ENCODE results near the gene CCDC85C.

The CCDC85C gene

DNA sequence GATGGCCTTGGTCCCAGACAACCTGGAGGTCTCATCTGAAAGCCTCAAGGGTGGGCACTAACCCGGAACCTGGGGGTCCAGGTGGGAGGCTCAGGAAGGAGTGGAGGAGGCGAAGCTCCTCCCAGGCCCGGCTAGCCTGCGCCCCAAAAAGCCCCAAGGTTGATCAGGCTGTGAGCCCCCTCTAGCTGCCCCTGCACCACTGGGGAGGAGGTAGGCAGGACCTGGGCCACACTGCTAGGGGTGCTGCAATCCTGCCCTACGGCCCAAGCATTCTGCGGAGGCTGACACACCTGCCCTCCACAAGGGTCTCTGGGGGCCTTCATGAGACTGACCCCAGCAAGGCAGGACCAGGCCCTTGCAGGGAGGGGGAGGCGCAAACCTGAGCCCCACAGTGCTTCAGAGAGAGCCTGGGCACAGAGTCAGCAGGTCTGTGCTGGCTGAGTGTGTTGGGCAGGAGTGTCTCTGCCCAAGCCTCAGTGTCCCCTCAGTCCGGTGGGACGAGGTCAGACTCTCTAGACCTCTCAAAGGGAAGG is 51.9 kb downstream of the CCDC85C start:
- no peaks in the 10 kb centered on the region for H3K27me3 ChIP-seq (ENCODE audit: insufficient read depth, low read length)
- no peaks in the 10 kb centered on the region for H3K4me1 ChIP-seq (ENCODE audit: control insufficient read depth, insufficient read depth, low read length, unreplicated experiment)
- H2AFZ ChIP-seq (ENCODE audit: low read length, unreplicated experiment) = no peak overlapping the region
- no peaks in the 10 kb centered on the region for H3K79me2 ChIP-seq (ENCODE audit: control insufficient read depth, insufficient read depth, low read length, unreplicated experiment)
- H3K4me3 ChIP-seq (ENCODE audit: low read depth, low read length) = no peak overlapping the region
- no peaks in the 10 kb centered on the region for H3K36me3 ChIP-seq (ENCODE audit: insufficient read depth, low read length)
- no peak overlapping the region for H3K27ac ChIP-seq (ENCODE audit: low read depth, low read length)

- Histone ChIP-seq H3K27ac (ENCODE audit: low read depth, low read length) (no peak overlapping the region), H3K36me3 (ENCODE audit: insufficient read depth, low read length) (no peaks in the 10 kb centered on the region), H2AFZ (ENCODE audit: low read length, unreplicated experiment) (no peak overlapping the region), H3K4me1 (ENCODE audit: control insufficient read depth, insufficient read depth, low read length, unreplicated experiment) (no peaks in the 10 kb centered on the region), H3K27me3 (ENCODE audit: insufficient read depth, low read length) (no peaks in the 10 kb centered on the region), H3K79me2 (ENCODE audit: control insufficient read depth, insufficient read depth, low read length, unreplicated experiment) (no peaks in the 10 kb centered on the region), H3K4me3 (ENCODE audit: low read depth, low read length) (no peak overlapping the region)
These were observed 52.7 kb downstream of the CCDC85C start for GRCh38 chr14:99551034-99551922.

GRCh38 chr14:99550387-99550992 is 53.5 kb downstream of the CCDC85C start:
- Histone ChIP-seq H2AFZ (ENCODE audit: low read length, unreplicated experiment) (no peak overlapping the region), H3K27ac (ENCODE audit: low read depth, low read length) (no peak overlapping the region), H3K4me1 (ENCODE audit: control insufficient read depth, insufficient read depth, low read length, unreplicated experiment) (no peaks in the 10 kb centered on the region), H3K36me3 (ENCODE audit: insufficient read depth, low read length) (no peaks in the 10 kb centered on the region), H3K27me3 (ENCODE audit: insufficient read depth, low read length) (no peaks in the 10 kb centered on the region), H3K79me2 (ENCODE audit: control insufficient read depth, insufficient read depth, low read length, unreplicated experiment) (no peaks in the 10 kb centered on the region), H3K4me3 (ENCODE audit: low read depth, low read length) (no peak overlapping the region)

DNA sequence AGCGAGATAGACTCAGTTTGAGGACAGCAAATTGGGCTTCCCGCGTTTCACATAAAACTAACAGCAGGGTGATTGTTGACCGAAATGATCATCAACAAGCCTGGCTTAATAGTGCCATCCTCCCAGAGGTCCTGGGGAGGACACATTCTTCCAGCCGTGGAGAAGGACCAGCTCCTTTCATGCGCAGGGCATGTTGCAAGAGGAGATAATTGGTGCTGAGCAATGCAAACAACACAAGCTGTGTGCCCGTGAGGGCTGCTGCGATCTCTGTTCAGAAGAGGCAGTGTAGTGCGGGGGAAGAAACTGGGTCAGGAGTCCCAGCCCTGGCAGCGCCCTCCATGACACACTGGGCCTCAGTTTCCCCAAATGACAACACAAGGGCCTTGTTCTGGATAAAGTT is 54.3 kb downstream of the CCDC85C start:
- Histone ChIP-seq H3K27ac (ENCODE audit: low read depth, low read length) (no peak overlapping the region), H2AFZ (ENCODE audit: low read length, unreplicated experiment) (no peak overlapping the region), H3K4me1 (ENCODE audit: control insufficient read depth, insufficient read depth, low read length, unreplicated experiment) (no peaks in the 10 kb centered on the region), H3K79me2 (ENCODE audit: control insufficient read depth, insufficient read depth, low read length, unreplicated experiment) (no peaks in the 10 kb centered on the region), H3K4me3 (ENCODE audit: low read depth, low read length) (no peak overlapping the region), H3K36me3 (ENCODE audit: insufficient read depth, low read length) (no peaks in the 10 kb centered on the region), H3K27me3 (ENCODE audit: insufficient read depth, low read length) (no peaks in the 10 kb centered on the region)

GRCh38 chr14:99548871-99549515 is 55.0 kb downstream of the CCDC85C start:
- H3K4me3 ChIP-seq (ENCODE audit: low read depth, low read length) = no peak overlapping the region
- H2AFZ ChIP-seq (ENCODE audit: low read length, unreplicated experiment) = no peak overlapping the region
- H3K27ac ChIP-seq (ENCODE audit: low read depth, low read length) = no peak overlapping the region
- H3K36me3 ChIP-seq (ENCODE audit: insufficient read depth, low read length) = no peaks in the 10 kb centered on the region
- H3K27me3 ChIP-seq (ENCODE audit: insufficient read depth, low read length) = no peaks in the 10 kb centered on the region
- H3K4me1 ChIP-seq (ENCODE audit: control insufficient read depth, insufficient read depth, low read length, unreplicated experiment) = no peaks in the 10 kb centered on the region
- no peaks in the 10 kb centered on the region for H3K79me2 ChIP-seq (ENCODE audit: control insufficient read depth, insufficient read depth, low read length, unreplicated experiment)

DNA sequence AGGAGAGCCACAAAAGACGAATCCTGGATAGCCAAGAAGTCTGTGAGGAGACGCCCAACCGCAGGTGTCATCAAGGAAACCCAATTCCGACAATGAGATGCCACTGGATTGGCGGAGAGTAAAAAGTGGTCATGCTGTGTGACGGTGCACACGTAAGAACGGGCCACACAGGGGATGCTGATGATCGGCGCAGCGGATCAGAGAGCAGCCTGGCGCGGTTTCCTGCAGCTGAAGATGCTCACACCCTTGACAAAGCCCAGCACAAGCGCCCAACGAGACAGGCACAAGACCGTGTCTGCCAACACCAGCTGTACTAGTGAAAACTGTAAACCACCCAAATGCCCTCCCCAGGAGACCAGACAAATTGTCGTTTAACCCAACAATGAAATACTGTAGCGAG is 55.8 kb downstream of the CCDC85C start:
- Histone ChIP-seq H2AFZ (ENCODE audit: low read length, unreplicated experiment) (no peak overlapping the region), H3K27me3 (ENCODE audit: insufficient read depth, low read length) (no peaks in the 10 kb centered on the region), H3K36me3 (ENCODE audit: insufficient read depth, low read length) (no peaks in the 10 kb centered on the region), H3K4me3 (ENCODE audit: low read depth, low read length) (no peak overlapping the region), H3K4me1 (ENCODE audit: control insufficient read depth, insufficient read depth, low read length, unreplicated experiment) (no peaks in the 10 kb centered on the region), H3K27ac (ENCODE audit: low read depth, low read length) (no peak overlapping the region), H3K79me2 (ENCODE audit: control insufficient read depth, insufficient read depth, low read length, unreplicated experiment) (no peaks in the 10 kb centered on the region)

DNA sequence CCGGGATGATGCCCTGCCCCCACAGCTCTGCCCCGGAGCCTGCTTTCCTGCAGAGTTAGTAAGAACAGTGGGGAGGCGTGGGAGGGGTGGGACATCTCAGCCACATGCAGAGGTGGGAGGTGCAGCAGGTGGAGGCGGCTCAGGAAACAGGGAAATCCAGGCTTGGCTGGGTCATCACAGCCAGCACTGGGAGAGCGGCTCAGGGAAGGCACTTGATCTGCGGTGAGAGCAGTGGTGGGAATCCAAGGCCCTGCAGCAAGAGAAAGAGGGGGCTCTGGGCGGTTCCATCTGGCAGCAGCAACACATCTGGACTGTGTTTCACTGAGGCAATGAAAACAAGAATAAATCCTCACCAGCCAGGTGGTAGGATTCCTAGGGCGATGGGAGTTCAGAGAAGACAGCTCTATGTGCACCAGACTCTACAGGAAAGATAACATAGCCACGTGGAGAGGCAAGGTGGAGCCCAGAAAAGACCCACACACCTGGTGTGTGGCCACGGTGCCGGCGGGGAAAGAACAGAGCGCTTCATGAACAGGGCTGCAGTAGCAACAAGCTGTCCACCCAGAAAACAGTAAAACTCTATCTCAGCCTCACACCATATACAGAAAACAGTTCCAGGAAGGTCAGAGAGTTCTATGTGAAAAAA is 57.6 kb downstream of the CCDC85C start:
- Histone ChIP-seq H3K79me2 (ENCODE audit: control insufficient read depth, insufficient read depth, low read length, unreplicated experiment) (no peaks in the 10 kb centered on the region), H3K36me3 (ENCODE audit: insufficient read depth, low read length) (no peaks in the 10 kb centered on the region), H3K4me1 (ENCODE audit: control insufficient read depth, insufficient read depth, low read length, unreplicated experiment) (no peaks in the 10 kb centered on the region), H2AFZ (ENCODE audit: low read length, unreplicated experiment) (no peak overlapping the region), H3K27me3 (ENCODE audit: insufficient read depth, low read length) (no peaks in the 10 kb centered on the region), H3K4me3 (ENCODE audit: low read depth, low read length) (no peak overlapping the region), H3K27ac (ENCODE audit: low read depth, low read length) (no peak overlapping the region)

- Histone ChIP-seq H3K79me2 (ENCODE audit: control insufficient read depth, insufficient read depth, low read length, unreplicated experiment) (no peaks in the 10 kb centered on the region), H3K4me1 (ENCODE audit: control insufficient read depth, insufficient read depth, low read length, unreplicated experiment) (no peaks in the 10 kb centered on the region)
These were observed 58.4 kb downstream of the CCDC85C start for GRCh38 chr14:99545586-99545985.

DNA sequence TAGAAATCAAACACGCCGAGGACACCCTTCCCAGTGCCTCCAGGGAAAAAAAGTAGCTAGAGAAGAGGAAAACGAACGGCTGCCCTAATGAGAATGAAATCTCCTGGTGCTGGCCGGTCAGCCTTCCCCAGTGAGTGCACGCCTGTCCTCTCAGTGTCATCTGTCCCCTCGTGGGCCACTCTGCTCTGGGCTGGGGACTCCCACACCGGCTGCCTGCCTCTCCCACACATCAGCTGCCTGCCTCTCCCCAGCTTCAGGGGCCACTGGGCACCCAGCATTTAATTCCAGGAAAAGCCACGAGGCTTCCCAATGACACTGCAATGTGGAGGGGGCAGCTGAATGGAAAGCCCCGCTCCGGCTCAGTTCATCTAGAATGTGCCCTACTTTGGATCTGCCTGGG is 59.0 kb downstream of the CCDC85C start:
- H3K4me3 ChIP-seq (ENCODE audit: low read depth, low read length) = no peak overlapping the region
- no peak overlapping the region for H3K27ac ChIP-seq (ENCODE audit: low read depth, low read length)
- H2AFZ ChIP-seq (ENCODE audit: low read length, unreplicated experiment) = no peak overlapping the region
- no peaks in the 10 kb centered on the region for H3K36me3 ChIP-seq (ENCODE audit: insufficient read depth, low read length)
- no peaks in the 10 kb centered on the region for H3K79me2 ChIP-seq (ENCODE audit: control insufficient read depth, insufficient read depth, low read length, unreplicated experiment)
- H3K4me1 ChIP-seq (ENCODE audit: control insufficient read depth, insufficient read depth, low read length, unreplicated experiment) = no peaks in the 10 kb centered on the region
- no peaks in the 10 kb centered on the region for H3K27me3 ChIP-seq (ENCODE audit: insufficient read depth, low read length)

More at GRCh38 chr14:99545586-99545985, 58.4 kb downstream of the CCDC85C start:
- no peak overlapping the region for H2AFZ ChIP-seq (ENCODE audit: low read length, unreplicated experiment)
- no peaks in the 10 kb centered on the region for H3K36me3 ChIP-seq (ENCODE audit: insufficient read depth, low read length)
- H3K27ac ChIP-seq (ENCODE audit: low read depth, low read length) = no peak overlapping the region
- no peak overlapping the region for H3K4me3 ChIP-seq (ENCODE audit: low read depth, low read length)
- H3K27me3 ChIP-seq (ENCODE audit: insufficient read depth, low read length) = no peaks in the 10 kb centered on the region

- Histone ChIP-seq H3K36me3 (ENCODE audit: insufficient read depth, low read length) (no peaks in the 10 kb centered on the region), H3K27me3 (ENCODE audit: insufficient read depth, low read length) (no peaks in the 10 kb centered on the region), H2AFZ (ENCODE audit: low read length, unreplicated experiment) (no peak overlapping the region), H3K27ac (ENCODE audit: low read depth, low read length) (no peak overlapping the region), H3K4me3 (ENCODE audit: low read depth, low read length) (no peak overlapping the region), H3K79me2 (ENCODE audit: control insufficient read depth, insufficient read depth, low read length, unreplicated experiment) (no peaks in the 10 kb centered on the region), H3K4me1 (ENCODE audit: control insufficient read depth, insufficient read depth, low read length, unreplicated experiment) (no peaks in the 10 kb centered on the region)
These were observed 60.0 kb downstream of the CCDC85C start for GRCh38 chr14:99543985-99544384.

Data from ACC112 (cell line).